ENCODE data around the gene ARSB.

GRCh38 chr5:78799266-78800017 is 185.7 kb downstream of the ARSB start:
- TF ChIP-seq CTCF (IDR thresholded peaks at IDR 0.05) (no peak), TCF7L2 (IDR thresholded peaks at IDR 0.05; ENCODE audit: low read depth, low read length) (no peak), POLR2AphosphoS5 (IDR thresholded peaks at IDR 0.05; ENCODE audit: low read depth, low read length) (no peak), SIN3A (IDR thresholded peaks at IDR 0.05; ENCODE audit: borderline replicate concordance, insufficient read depth, low read depth, low read length) (no peak), REST (IDR thresholded peaks at IDR 0.05; ENCODE audit: insufficient read depth in 1 of 2, low read depth in 2 of 2, low read length in 1 of 2) (no peak)
